Iris pigment epithelial cell (primary cell): ENCODE data around the gene PPHLN1.
"Not testable (repeated sequence)": the region's sequence is repeated elsewhere in the genome, so short reads cannot be mapped to it uniquely, and the experiment has no call there.

Experiments used
- DNase-seq: peaks from one replicate; pipeline ENCODE4 v3.0.0-alpha.2; 2011; ENCODE audit warnings: low read depth

The PPHLN1 gene

GRCh38 chr12:42370013-42370412, 44.0 kb downstream of the PPHLN1 start:
- DNase-seq, result no peak

DNA sequence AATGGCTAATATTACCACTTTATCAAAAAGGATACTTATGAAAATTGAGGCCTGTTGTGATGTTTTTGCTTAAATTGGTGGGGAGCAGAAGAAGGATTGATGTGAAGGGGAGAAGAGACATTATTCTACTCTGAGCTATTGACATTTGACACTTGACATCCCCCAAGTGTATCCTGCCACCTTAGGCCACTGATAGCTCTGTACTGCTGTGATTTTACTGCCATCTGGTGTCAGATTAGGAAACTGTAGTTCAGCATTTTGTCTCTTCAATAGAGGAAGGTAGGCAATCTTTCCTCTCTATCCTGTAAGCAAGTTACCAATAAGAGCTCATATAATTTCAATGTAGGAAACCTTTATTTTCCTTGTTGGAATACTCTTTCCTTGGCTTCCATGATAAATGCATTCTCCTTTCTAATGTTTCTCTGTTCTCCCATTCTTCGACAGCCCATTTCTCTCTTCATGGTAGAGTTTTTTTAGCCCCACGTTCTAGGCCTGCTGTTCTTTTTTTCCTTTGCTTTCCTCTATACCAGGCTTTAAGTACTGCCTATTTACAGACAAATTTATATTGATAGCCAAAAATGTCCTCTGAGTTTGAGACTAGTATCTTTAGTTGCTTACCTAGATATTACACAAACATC, 46.3 kb downstream of the PPHLN1 start:
- DNase-seq, result peak; percentile 42

DNA sequence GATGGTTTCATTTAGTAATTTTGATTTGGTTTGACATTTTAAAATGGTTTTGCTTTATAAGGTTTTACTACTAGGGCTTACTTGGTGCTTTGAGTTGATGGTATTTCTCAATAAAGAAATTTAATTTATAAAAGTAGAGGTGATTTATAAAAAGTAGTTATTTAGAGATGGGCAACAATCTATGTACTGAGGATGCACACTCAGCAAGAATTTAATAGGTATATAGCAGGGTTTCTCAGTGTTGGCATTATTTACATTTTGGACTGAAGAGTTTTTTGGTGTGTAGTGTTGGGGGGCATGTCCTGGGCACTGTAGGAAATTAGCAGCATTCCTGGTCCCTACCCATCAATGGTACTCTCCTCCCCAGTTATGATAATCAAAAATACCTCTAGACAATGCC, 47.7 kb downstream of the PPHLN1 start:
- no peak for DNase-seq

- no peak for DNase-seq
These were observed 54.8 kb downstream of the PPHLN1 start for GRCh38 chr12:42380733-42381132.

GRCh38 chr12:42382013-42382696, 56.2 kb downstream of the PPHLN1 start:
- DNase-seq, result peak; percentile 74

GRCh38 chr12:42385326-42385841, 59.4 kb downstream of the PPHLN1 start:
- no peak for DNase-seq

DNA sequence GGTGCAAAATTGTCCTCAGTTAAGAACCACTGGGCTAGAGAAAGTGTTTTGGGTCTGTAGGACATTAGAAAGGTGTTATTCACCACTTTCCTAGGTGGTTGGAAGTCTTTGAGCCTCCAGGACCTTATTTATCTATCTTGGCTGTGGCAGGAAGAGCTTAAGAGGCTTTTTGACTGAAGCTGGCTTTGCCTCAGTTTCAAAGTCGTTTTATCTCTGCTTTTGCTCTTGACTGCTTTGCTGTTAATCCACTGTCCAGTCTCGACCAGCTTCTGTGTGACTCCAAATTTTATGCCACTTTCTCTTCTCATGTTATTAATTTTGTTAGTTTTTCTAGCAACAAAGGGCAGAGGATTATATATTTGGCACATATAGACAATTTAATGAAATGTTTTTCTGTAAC, 60.3 kb downstream of the PPHLN1 start:
- no peak for DNase-seq

- DNase-seq, result not testable (repeated sequence)
These were observed 62.1 kb downstream of the PPHLN1 start for GRCh38 chr12:42388086-42388485.

DNA sequence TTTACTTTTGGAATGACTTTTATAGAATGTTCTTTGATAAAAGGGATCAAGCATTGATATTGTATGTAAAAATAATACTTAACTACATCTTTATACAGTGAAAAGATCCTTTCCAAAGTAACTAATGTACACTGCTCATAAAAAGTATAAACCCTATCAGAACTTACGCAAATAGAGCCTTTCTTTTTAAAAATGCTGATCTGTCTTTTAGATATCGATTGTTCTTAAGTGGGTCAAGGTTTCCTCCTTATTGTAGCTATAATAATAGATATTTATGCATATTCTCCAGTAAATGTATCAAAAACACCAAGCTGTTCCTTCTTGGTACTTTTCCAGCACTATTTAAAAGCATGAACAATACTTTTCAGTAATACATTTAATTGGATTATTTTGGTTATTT, 68.5 kb downstream of the PPHLN1 start:
- DNase-seq, result no peak

- DNase-seq, result no peak
These were observed 70.7 kb downstream of the PPHLN1 start for GRCh38 chr12:42396473-42397259.

DNA sequence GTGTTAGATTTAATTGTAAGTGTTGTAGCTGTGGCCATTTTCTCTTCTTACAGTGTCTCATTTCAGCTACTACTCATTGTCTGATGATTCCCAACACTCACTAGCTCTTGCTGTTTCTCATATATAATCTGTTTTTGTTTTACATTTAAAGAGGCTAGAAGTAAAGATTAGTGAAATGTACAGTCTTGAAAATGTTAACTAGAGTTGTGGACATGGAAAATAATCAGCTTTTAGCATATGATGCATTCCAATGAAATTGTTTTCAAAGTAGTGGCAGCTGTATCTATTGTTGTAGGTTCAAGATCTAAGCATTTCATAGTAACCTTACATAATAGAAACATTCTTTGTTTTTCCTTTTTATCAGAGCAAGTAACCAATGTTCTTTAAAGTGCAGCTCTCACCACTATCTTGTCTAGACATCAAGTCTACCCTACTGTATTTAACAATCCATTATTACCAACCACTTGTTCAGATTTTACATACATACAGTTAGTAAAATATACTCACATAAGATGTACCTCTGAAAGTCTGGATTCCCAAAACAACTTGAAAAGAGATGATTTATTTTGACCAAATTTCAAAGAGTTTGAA, 76.9 kb downstream of the PPHLN1 start:
- DNase-seq, result no peak

DNA sequence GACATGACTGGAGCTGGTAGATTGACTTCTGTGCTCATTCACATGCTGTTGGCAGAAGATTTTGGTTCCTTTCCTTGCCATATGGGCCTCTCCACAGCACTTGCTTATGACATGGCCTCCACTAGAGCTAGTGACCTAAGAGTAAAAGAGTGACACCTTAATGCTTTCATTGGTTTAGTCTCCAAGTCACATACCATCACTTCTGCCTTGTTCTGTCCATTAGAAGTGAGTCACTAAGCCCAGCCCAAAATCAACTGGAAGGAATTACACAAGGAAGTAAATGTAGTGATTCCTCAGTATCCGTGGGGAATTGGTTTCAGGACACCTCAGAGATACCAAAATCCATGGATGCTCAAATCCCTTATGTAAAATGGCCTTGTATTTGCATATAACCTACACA, 81.3 kb downstream of the PPHLN1 start:
- peak; percentile 17 for DNase-seq

GRCh38 chr12:42409471-42409870, 83.5 kb downstream of the PPHLN1 start:
- DNase-seq, result no peak

GRCh38 chr12:42410340-42410739, 84.4 kb downstream of the PPHLN1 start:
- DNase-seq, result no peak

GRCh38 chr12:42420395-42420794, 94.4 kb downstream of the PPHLN1 start:
- DNase-seq, result no peak

DNA sequence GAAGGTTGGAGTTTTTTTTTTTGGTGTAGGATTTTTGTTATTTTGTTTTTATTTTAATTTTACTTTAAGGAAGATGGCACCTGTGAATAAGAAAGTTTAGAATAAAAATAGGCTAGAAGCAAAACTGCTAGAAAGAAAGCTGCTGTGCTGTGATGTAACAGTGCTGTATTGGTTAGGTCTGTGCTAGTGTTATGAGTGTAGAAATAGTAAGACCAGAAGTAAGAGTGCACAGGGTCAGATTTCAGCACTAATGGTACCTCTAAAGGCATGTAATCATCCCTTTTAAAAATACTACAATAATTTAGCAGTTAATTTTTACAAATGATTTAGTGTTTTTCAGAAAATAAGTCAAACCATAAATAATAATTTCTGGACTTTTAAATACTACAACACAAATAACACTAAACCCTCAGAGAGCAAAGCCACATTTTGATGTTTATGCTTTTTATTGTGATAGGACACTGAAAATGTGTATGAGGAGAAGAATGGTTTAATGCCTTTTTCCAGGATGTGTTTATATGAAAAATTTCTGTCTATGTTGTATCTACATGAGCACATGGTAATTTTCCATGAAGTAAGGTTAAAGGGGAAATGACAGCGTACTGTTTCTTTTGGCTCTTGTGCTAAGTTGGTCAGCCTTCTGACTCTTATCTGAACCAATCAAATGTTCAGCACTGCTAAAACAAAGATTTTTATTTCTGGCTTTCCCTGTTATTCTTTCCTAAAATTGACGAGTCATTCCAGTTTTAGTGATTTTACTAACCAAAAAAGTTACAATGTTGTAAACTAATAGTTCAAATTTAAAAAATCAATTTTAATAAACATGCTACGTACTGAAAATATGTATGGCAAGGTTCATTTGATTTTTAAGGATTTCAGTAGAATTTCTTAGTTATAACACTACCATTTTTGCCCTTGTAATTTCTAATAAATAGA, 96.1 kb downstream of the PPHLN1 start:
- peak; percentile 89 for DNase-seq

DNA sequence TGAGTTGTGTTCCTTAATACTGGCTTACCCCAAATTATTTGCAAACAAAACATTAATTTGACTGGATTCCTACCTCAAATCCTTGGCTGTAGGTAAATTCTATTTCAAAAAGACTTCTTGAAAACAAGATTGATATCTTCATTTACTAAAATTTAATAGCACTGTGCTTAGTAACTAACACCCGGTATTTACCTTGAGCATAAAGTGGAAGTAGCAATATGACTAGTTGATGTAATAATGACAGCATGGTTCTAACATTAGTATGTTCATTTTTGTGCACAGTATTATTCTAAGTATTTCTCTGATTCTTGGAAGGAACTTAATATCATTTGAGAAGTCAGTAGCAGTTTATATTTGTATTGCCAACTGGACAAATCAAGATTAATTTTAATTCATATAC, 96.8 kb downstream of the PPHLN1 start:
- DNase-seq, result peak; percentile 12

DNA sequence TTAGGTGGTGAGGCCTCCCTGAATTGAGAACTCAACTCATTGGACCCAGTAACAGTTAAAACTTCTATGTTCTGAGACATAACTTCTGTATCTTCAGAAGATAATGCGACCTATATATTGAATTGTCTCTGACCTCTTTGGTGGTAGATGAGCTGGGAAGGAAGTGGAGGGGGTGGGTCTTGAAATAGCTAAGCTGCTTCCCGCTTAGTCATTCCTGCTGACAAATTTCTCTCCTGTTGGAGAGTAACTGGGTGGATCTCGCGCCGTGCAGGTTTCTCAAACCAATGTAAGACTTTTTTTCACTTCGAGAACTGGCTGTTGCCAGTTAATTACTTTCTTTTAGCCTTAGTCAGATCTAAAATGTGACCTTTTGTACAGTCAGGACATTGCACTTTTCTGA, 100.8 kb downstream of the PPHLN1 start:
- peak; percentile 93 for DNase-seq

- DNase-seq, result no peak
These were observed 102.9 kb downstream of the PPHLN1 start for GRCh38 chr12:42428850-42429249.

DNA sequence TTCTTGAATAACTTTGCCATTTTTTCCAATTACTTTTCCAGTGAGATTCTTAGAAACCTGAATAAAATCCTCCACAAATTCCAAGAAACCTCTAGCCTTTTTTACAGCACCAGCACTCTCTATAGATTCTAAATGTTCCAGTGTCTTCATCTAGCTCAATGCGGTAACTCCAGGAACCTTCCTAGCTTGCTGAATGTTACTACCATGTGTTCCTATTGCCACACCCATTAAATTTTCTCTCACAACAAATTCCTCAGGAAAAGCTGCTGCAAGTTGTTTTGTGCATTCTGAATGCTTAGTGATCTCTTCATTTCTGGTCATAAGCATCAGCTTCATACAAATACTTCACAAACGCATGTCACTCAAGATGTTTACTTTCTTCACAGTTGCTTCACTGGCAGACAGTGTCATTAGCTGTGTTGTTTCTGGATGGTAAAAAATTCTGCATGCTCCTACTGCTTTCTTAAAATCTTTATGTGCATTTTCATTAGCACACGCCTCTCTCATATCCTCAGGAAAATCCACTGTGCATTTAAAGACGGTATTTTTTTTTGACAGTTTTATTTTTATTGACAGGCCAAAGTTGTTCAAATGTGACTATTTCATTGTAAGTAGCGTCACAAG, 106.7 kb downstream of the PPHLN1 start:
- DNase-seq, result no peak

DNA sequence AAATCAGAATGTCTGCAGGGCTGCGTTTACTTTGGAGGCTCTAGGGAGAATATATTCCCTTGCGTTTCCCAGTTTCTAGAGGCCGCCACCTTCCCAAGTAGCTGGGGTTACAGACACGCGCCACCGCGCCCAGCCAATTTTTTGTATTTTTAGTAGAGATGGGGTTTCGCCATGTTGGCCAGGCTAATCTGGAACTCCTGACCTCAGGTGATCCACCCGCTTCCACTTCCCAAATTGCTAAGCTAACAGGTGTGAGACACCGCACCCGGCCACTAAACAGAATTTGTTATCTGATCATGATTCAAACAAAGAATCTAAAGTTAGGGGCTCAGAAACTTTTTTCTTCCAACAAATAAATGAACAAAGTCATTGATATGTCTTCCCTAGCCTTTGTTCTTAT, 114.6 kb downstream of the PPHLN1 start:
- DNase-seq, result no peak
